SK-N-SH (cell line): Measurements from ENCODE around the gene PLD1. TPM values are rescaled to one million over a fixed set of nuclear protein-coding genes. Genes with fewer than 3 reads are reported as not detected.

Source experiments
- CTCF ChIA-PET: fragments of 300-600, 350-600 bp; formaldehyde crosslinking; extraction: SDS; loops from one replicate; lab custom pipeline; 2021; lab: Yijun Ruan, JAX
- POLR2A ChIA-PET: fragments of 350-600 bp; sonication (Branson Sonifier 250); formaldehyde crosslinking; extraction: SDS; loops from one replicate; lab custom pipeline; 2020; ENCODE audit warnings: antibody characterized with exemption, inconsistent platforms; lab: Yijun Ruan, JAX
- DNase-seq: peaks from one replicate; pipeline ENCODE4 v3.0.0; 2012
- H2AFZ ChIP-seq: fragments of 200-600 bp; sonication (generic); 2 replicates; pipeline ENCODE4 v1.8.1; 2016; ENCODE audit warnings: antibody characterized with exemption, mild to moderate bottlenecking, low read depth
- H3F3A ChIP-seq: fragments of 200-600 bp; sonication (generic); replicated peaks from 2 replicates; pipeline ENCODE3; 2016; ENCODE audit warnings: antibody characterized with exemption, mild to moderate bottlenecking; ENCODE audit not compliant: insufficient read depth
- H3K27ac ChIP-seq, 2 experiments: fragments of 200-500 bp in 1 of 2; fragments of 200-600 bp in 1 of 2; sonication (Bioruptor generic) in 1 of 2; sonication (generic), shearing (Covaris generic) in 1 of 2; 2 replicates each; pipeline versions ENCODE4 v1.5.1 to v1.6.1; 2014 to 2016; ENCODE audit warnings: low read depth in 2 of 2, inconsistent platforms in 1 of 2, low read length in 1 of 2, mild to moderate bottlenecking in 1 of 2, mixed read lengths in 1 of 2
- H3K27me3 ChIP-seq: fragments of 200-600 bp; sonication (generic), shearing (Covaris generic); 2 replicates; pipeline ENCODE4 v1.6.1; 2016; ENCODE audit warnings: mixed run types; ENCODE audit not compliant: insufficient read depth
- H3K36me3 ChIP-seq, 2 experiments: fragments of 200-500 bp in 1 of 2; fragments of 200-600 bp in 1 of 2; sonication (Bioruptor generic) in 1 of 2; sonication (generic) in 1 of 2; replicated peaks in 1 of 2; 2 replicates each; pipeline versions ENCODE3 to v1.5.1; 2014 to 2016; ENCODE audit warnings: low read length in 1 of 2, mild to moderate bottlenecking in 1 of 2; ENCODE audit not compliant: insufficient read depth in 2 of 2, control insufficient read depth in 1 of 2
- H3K4me1 ChIP-seq, 2 experiments: fragments of 200-500 bp in 1 of 2; fragments of 200-600 bp in 1 of 2; sonication (Bioruptor generic) in 1 of 2; sonication (generic), shearing (Covaris generic) in 1 of 2; 2 replicates each; pipeline versions ENCODE4 v1.5.1 to v1.6.1; 2014 to 2016; ENCODE audit warnings: low read depth in 1 of 2, low read length in 1 of 2, mixed run types in 1 of 2; ENCODE audit not compliant: insufficient read depth in 2 of 2, control insufficient read depth in 1 of 2
- H3K4me2 ChIP-seq: fragments of 200-600 bp; sonication (generic), shearing (Covaris generic); 2 replicates; pipeline ENCODE4 v1.6.1; 2017; ENCODE audit warnings: mixed run types
- H3K4me3 ChIP-seq, 2 experiments: fragments of 200-500 bp in 1 of 2; fragments of 200-600 bp in 1 of 2; sonication (Bioruptor generic) in 1 of 2; sonication (generic), shearing (Covaris generic) in 1 of 2; 2 replicates each; pipeline versions ENCODE4 v1.5.1 to v1.8.1; 2014 to 2016; ENCODE audit warnings: low read depth in 2 of 2, inconsistent platforms in 1 of 2, low read length in 1 of 2, mild to moderate bottlenecking in 1 of 2, mixed read lengths in 1 of 2, moderate library complexity in 1 of 2
- H3K79me2 ChIP-seq: fragments of 200-600 bp; sonication (generic); 2 replicates; pipeline ENCODE4 v1.8.1; 2017; ENCODE audit warnings: mild to moderate bottlenecking; ENCODE audit not compliant: insufficient read depth
- H3K9ac ChIP-seq: fragments of 200-600 bp; sonication (generic); 2 replicates; pipeline ENCODE4 v1.6.1; 2017; ENCODE audit warnings: mixed run types
- H3K9me2 ChIP-seq: fragments of 200-600 bp; sonication (generic); 2 replicates; pipeline ENCODE4 v1.6.1; 2017; ENCODE audit warnings: mixed run types
- H3K9me3 ChIP-seq: fragments of 200-600 bp; sonication (generic); 2 replicates; pipeline ENCODE4 v1.6.1; 2017; ENCODE audit warnings: mixed run types, mild to moderate bottlenecking, moderate library complexity
- H4K20me1 ChIP-seq: fragments of 200-600 bp; sonication (generic); 2 replicates; pipeline ENCODE4 v1.6.1; 2017; ENCODE audit warnings: mild to moderate bottlenecking, mixed run types; ENCODE audit not compliant: insufficient read depth
- ELF1 ChIP-seq: IDR thresholded peaks from 2 replicates; pipeline ENCODE4 v1.4.0; 2012
- FOSL2 ChIP-seq: IDR thresholded peaks from 2 replicates; pipeline ENCODE4 v1.4.0; 2012; ENCODE audit warnings: low read depth, mild to moderate bottlenecking, moderate library complexity, borderline replicate concordance
- FOXJ3 ChIP-seq: sonication (generic); formaldehyde crosslinking; IDR thresholded peaks from 2 replicates; pipeline ENCODE4 v1.5.1; 2020; ENCODE audit warnings: mild to moderate bottlenecking, missing genetic modification reagents
- FOXM1 ChIP-seq: IDR thresholded peaks from 2 replicates; pipeline ENCODE4 v1.4.0; 2012; ENCODE audit warnings: low read depth, mild to moderate bottlenecking
- GABPA ChIP-seq: IDR thresholded peaks from 2 replicates; pipeline ENCODE4 v1.4.0; 2012; ENCODE audit warnings: low read depth, mild to moderate bottlenecking
- GATA2 ChIP-seq: sonication (generic); formaldehyde crosslinking; IDR thresholded peaks from 2 replicates; pipeline ENCODE4 v1.5.0; 2020; ENCODE audit warnings: mild to moderate bottlenecking, missing genetic modification reagents
- MEF2A ChIP-seq: IDR thresholded peaks from 2 replicates; pipeline ENCODE4 v1.4.0; 2012; ENCODE audit warnings: low read depth, borderline replicate concordance
- RCOR1 ChIP-seq: fragments of 150-350 bp; IDR thresholded peaks from 2 replicates; pipeline ENCODE4 v1.6.1; 2017; ENCODE audit warnings: antibody characterized with exemption, low read length
- RFX5 ChIP-seq: IDR thresholded peaks from 2 replicates; pipeline ENCODE4 v1.6.1; 2012; ENCODE audit warnings: mild to moderate bottlenecking, improper control_type of control experiment, low read length
- SIN3A ChIP-seq: IDR thresholded peaks from 2 replicates; pipeline ENCODE4 v1.6.1; 2012; ENCODE audit warnings: low read depth, mild to moderate bottlenecking, low read length, moderate library complexity, borderline replicate concordance
- SMC3 ChIP-seq: IDR thresholded peaks from 2 replicates; pipeline ENCODE4 v1.6.1; 2012; ENCODE audit warnings: low read depth, low read length, improper control_type of control experiment
- TCF12 ChIP-seq: IDR thresholded peaks from 2 replicates; pipeline ENCODE4 v1.4.0; 2012
- TEAD4 ChIP-seq: IDR thresholded peaks from 2 replicates; pipeline ENCODE4 v1.4.0; 2012; ENCODE audit warnings: mild to moderate bottlenecking, borderline replicate concordance; ENCODE audit not compliant: insufficient read depth
- WGBS: methylation state at CpG from one replicate; pipeline ENCODE4 v1.1.6; 2017; ENCODE audit warnings: low lambda C conversion rate; 5-methylcytosine and 5-hydroxymethylcytosine counted together
- polyA plus RNA-seq, 3 experiments: library from polyadenylated mRNA; depleted of rRNA; stranded (reverse); fragments of >200 nt; gene quantifications; 2 replicates each; pipeline ENCODE4 v1.2.3, GENCODE V29; 2012
- TF ChIP-seq, protein P1 (sequence below): IDR thresholded peaks from 2 replicates; pipeline ENCODE4 v1.4.0; 2012; ENCODE audit warnings: low read depth
- TF ChIP-seq, protein P2 (sequence below): IDR thresholded peaks from 2 replicates; pipeline ENCODE4 v1.4.0; 2012; ENCODE audit warnings: low read depth, borderline replicate concordance
- TF ChIP-seq, protein P3 (sequence below): fragments of 150-350 bp; IDR thresholded peaks from 2 replicates; pipeline ENCODE4 v1.6.1; 2016; ENCODE audit warnings: mild to moderate bottlenecking, low read depth, low read length
- TF ChIP-seq, protein P4 (sequence below): IDR thresholded peaks from 2 replicates; pipeline ENCODE4 v1.4.0; 2012; ENCODE audit warnings: low read depth, borderline replicate concordance
- TF ChIP-seq, protein P5 (sequence below): IDR thresholded peaks from 2 replicates; pipeline ENCODE4; 2012

The PLD1 gene
- polyA plus RNA-seq, 1 of the 3 experiments (the other 2 are of a cell fraction): 6.2 TPM

DNA sequence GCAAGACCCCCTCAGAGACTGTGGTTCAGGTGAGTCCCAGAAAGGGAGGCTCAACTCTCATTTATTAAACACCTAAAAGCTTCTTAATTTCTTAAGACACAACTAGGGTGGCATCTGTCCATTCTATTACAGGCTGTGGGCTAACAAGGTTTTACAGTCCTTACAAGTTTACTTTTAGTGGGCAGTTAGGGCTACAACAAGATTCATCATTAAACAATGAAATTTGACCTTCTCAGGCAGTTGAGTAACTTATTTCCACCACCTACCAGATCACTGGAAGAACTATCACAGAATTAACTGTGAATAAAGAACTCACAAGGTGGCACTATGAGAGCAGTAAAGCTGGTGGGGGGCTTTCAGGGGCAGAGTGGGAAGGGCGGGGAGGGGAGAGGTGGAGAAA lies 132.6 kb downstream of the PLD1 start:
- TF ChIP-seq RFX5 (no peak), SMC3 (no peak), SIN3A (no peak), FOSL2 (no peak), MEF2A (no peak), GABPA (no peak), RCOR1 (no peak), ELF1 (no peak), TCF12 (no peak), TEAD4 (no peak), FOXM1 (no peak), GATA2 (no peak), FOXJ3 (CRISPR knock-in tag) (no peak)
- TF ChIP-seq, protein P1, sequence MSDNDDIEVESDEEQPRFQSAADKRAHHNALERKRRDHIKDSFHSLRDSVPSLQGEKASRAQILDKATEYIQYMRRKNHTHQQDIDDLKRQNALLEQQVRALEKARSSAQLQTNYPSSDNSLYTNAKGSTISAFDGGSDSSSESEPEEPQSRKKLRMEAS: no peak
- TF ChIP-seq, protein P2, sequence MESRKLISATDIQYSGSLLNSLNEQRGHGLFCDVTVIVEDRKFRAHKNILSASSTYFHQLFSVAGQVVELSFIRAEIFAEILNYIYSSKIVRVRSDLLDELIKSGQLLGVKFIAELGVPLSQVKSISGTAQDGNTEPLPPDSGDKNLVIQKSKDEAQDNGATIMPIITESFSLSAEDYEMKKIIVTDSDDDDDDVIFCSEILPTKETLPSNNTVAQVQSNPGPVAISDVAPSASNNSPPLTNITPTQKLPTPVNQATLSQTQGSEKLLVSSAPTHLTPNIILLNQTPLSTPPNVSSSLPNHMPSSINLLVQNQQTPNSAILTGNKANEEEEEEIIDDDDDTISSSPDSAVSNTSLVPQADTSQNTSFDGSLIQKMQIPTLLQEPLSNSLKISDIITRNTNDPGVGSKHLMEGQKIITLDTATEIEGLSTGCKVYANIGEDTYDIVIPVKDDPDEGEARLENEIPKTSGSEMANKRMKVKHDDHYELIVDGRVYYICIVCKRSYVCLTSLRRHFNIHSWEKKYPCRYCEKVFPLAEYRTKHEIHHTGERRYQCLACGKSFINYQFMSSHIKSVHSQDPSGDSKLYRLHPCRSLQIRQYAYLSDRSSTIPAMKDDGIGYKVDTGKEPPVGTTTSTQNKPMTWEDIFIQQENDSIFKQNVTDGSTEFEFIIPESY: no peak
- TF ChIP-seq, protein P3, sequence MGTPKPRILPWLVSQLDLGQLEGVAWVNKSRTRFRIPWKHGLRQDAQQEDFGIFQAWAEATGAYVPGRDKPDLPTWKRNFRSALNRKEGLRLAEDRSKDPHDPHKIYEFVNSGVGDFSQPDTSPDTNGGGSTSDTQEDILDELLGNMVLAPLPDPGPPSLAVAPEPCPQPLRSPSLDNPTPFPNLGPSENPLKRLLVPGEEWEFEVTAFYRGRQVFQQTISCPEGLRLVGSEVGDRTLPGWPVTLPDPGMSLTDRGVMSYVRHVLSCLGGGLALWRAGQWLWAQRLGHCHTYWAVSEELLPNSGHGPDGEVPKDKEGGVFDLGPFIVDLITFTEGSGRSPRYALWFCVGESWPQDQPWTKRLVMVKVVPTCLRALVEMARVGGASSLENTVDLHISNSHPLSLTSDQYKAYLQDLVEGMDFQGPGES: no peak
- TF ChIP-seq, protein P4, sequence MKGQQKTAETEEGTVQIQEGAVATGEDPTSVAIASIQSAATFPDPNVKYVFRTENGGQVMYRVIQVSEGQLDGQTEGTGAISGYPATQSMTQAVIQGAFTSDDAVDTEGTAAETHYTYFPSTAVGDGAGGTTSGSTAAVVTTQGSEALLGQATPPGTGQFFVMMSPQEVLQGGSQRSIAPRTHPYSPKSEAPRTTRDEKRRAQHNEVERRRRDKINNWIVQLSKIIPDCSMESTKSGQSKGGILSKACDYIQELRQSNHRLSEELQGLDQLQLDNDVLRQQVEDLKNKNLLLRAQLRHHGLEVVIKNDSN: no peak
- TF ChIP-seq, protein P5, sequence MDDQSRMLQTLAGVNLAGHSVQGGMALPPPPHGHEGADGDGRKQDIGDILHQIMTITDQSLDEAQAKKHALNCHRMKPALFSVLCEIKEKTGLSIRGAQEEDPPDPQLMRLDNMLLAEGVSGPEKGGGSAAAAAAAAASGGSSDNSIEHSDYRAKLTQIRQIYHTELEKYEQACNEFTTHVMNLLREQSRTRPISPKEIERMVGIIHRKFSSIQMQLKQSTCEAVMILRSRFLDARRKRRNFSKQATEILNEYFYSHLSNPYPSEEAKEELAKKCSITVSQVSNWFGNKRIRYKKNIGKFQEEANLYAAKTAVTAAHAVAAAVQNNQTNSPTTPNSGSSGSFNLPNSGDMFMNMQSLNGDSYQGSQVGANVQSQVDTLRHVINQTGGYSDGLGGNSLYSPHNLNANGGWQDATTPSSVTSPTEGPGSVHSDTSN: no peak
- no peaks in the 10 kb centered on the region for H3K79me2 ChIP-seq
- H3F3A ChIP-seq: no peaks in the 10 kb centered on the region
- no peaks in the 10 kb centered on the region for H4K20me1 ChIP-seq
- no peaks in the 10 kb centered on the region for H3K27me3 ChIP-seq
- no peak for DNase-seq
- 100% methylated on average over 1 of the region's 1 CpG for WGBS
- H3K9me3 ChIP-seq: no peaks in the 10 kb centered on the region
- H3K36me3 ChIP-seq: no peaks in the 10 kb centered on the region
- H3K9ac ChIP-seq: no peak overlapping the region
- H3K4me3 ChIP-seq: no peak overlapping the region
- H3K4me2 ChIP-seq: no peak overlapping the region
- H3K27ac ChIP-seq: no peak overlapping the region
- ChIA-PET POLR2A (no interaction called here), CTCF (no interaction called here)
- no peaks in the 10 kb centered on the region for H3K9me2 ChIP-seq
- H2AFZ ChIP-seq: no peak overlapping the region
- H3K4me1 ChIP-seq: no peaks in the 10 kb centered on the region
